MCF 10A (cell line): ENCODE measurements around the gene NUDT15. TPM values are rescaled to one million over a fixed set of nuclear protein-coding genes. Genes with fewer than 3 reads are reported as not detected.

Experiments used
- BruUV-seq: library from RNA; stranded (reverse); fragments of 400-500 nt; replicated peaks from 2 replicates; lab custom pipeline; 2021; lab: Mats Ljungman, UMichigan
- CTCF ChIA-PET: fragments of 300-600 bp; sonication (Branson Sonifier 250); formaldehyde crosslinking; extraction: SDS; loops from one replicate; lab custom pipeline; 2021; ENCODE audit warnings: antibody characterized with exemption, inconsistent platforms; lab: Yijun Ruan, JAX
- POLR2A ChIA-PET: fragments of 300-600, 350-650 bp; sonication (Branson Sonifier 250); formaldehyde crosslinking; extraction: SDS; loops from one replicate; lab custom pipeline; 2020; ENCODE audit warnings: antibody characterized with exemption, inconsistent platforms; lab: Yijun Ruan, JAX
- DNase-seq: peaks from one replicate; pipeline ENCODE4 v3.0.0-alpha.2; 2018; ENCODE audit not compliant: unreplicated experiment
- H3K27ac Mint-ChIP-seq: one replicate; pipeline ENCODE4 v1.8.0; 2022; ENCODE audit warnings: mild to moderate bottlenecking, low read depth, mixed read lengths; ENCODE audit not compliant: unreplicated experiment
- H3K27me3 Mint-ChIP-seq: one replicate; pipeline ENCODE4 v1.8.0; 2022; ENCODE audit warnings: mixed read lengths; ENCODE audit not compliant: insufficient read depth, unreplicated experiment
- H3K36me3 Mint-ChIP-seq: one replicate; pipeline ENCODE4 v1.8.0; 2022; ENCODE audit warnings: mild to moderate bottlenecking, moderate library complexity, mixed read lengths; ENCODE audit not compliant: insufficient read depth, unreplicated experiment
- H3K4me1 Mint-ChIP-seq: one replicate; pipeline ENCODE4 v1.8.0; 2022; ENCODE audit warnings: mixed read lengths; ENCODE audit not compliant: insufficient read depth, unreplicated experiment
- H3K4me3 Mint-ChIP-seq: one replicate; pipeline ENCODE4 v1.8.0; 2022; ENCODE audit warnings: mild to moderate bottlenecking, moderate library complexity, mixed read lengths; ENCODE audit not compliant: unreplicated experiment
- H3K9me3 Mint-ChIP-seq: one replicate; pipeline ENCODE4 v1.8.0; 2022; ENCODE audit warnings: mixed read lengths; ENCODE audit not compliant: unreplicated experiment
- intact Hi-C: fragments of 100-400 bp; cut with micrococcal nuclease; formaldehyde crosslinking; loops from 2 replicates; pipeline ENCODE4 v1.14.1; 2022
- total RNA-seq: library from RNA; stranded (reverse); gene quantifications from 2 replicates; pipeline ENCODE4 v1.2.3, GENCODE V29; 2022
- TF ChIP-seq, protein P1 (sequence below): fragments of 200-600 bp; IDR thresholded peaks from one replicate; pipeline ENCODE4 v1.8.0; 2022; ENCODE audit warnings: antibody characterized with exemption, mild to moderate bottlenecking; ENCODE audit not compliant: unreplicated experiment

Gene NUDT15
- total RNA-seq, 1 experiment from 2014 or later, result 21.6 TPM

- BruUV-seq, result no TSS peak
- TF ChIP-seq, protein P1, sequence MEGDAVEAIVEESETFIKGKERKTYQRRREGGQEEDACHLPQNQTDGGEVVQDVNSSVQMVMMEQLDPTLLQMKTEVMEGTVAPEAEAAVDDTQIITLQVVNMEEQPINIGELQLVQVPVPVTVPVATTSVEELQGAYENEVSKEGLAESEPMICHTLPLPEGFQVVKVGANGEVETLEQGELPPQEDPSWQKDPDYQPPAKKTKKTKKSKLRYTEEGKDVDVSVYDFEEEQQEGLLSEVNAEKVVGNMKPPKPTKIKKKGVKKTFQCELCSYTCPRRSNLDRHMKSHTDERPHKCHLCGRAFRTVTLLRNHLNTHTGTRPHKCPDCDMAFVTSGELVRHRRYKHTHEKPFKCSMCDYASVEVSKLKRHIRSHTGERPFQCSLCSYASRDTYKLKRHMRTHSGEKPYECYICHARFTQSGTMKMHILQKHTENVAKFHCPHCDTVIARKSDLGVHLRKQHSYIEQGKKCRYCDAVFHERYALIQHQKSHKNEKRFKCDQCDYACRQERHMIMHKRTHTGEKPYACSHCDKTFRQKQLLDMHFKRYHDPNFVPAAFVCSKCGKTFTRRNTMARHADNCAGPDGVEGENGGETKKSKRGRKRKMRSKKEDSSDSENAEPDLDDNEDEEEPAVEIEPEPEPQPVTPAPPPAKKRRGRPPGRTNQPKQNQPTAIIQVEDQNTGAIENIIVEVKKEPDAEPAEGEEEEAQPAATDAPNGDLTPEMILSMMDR, result no peak
- H3K27me3 Mint-ChIP-seq, result no peaks in the 10 kb centered on the region
- H3K27ac Mint-ChIP-seq, result no peak overlapping the region
- peaks cover 9% of the 10 kb centered on the region for H3K4me1 Mint-ChIP-seq
- no peak for DNase-seq
- no peaks in the 10 kb centered on the region for H3K36me3 Mint-ChIP-seq
- H3K9me3 Mint-ChIP-seq, result no peaks in the 10 kb centered on the region
- H3K4me3 Mint-ChIP-seq, result no peak overlapping the region
- ChIA-PET POLR2A (no interaction called here), CTCF (no interaction called here)
- intact Hi-C loops, result no loop called here
These were observed 59.1 kb downstream of the NUDT15 start for GRCh38 chr13:48096670-48097069.

Other genes with a start within 250 kb of the NUDT15 start
- gene SUCLA2, start 36.5 kb upstream of the NUDT15 start, total RNA-seq, result 40.6 and 42.1 TPM in 2 replicates
- gene MED4, start 57.4 kb downstream of the NUDT15 start, total RNA-seq, result 45.2 and 56.5 TPM in 2 replicates
- 144 and 179 TPM in 2 replicates for gene ITM2B, start 195.5 kb downstream of the NUDT15 start, total RNA-seq